Erythroblast (primary cell): Measurements from ENCODE around the gene CTIF.

ENCODE experiments used
- DNase-seq, 2 experiments: peaks; one replicate each; lab custom pipeline; 2025; lab: John Stamatoyannopoulos, UW
- GATA1 ChIP-seq: IDR thresholded peaks from 2 replicates; pipeline ENCODE4 v1.6.1; 2011; ENCODE audit warnings: low read depth, mild to moderate bottlenecking, control low read depth, low read length, moderate library complexity
- POLR2A ChIP-seq: IDR thresholded peaks from 2 replicates; pipeline ENCODE4 v1.6.1; 2011; ENCODE audit warnings: mild to moderate bottlenecking, low read length

CTIF gene

GRCh38 chr18:48855422-48856377 is 316.9 kb downstream of the CTIF start:
- TF ChIP-seq POLR2A (no peak), GATA1 (no peak)
- no peak for DNase-seq

DNA sequence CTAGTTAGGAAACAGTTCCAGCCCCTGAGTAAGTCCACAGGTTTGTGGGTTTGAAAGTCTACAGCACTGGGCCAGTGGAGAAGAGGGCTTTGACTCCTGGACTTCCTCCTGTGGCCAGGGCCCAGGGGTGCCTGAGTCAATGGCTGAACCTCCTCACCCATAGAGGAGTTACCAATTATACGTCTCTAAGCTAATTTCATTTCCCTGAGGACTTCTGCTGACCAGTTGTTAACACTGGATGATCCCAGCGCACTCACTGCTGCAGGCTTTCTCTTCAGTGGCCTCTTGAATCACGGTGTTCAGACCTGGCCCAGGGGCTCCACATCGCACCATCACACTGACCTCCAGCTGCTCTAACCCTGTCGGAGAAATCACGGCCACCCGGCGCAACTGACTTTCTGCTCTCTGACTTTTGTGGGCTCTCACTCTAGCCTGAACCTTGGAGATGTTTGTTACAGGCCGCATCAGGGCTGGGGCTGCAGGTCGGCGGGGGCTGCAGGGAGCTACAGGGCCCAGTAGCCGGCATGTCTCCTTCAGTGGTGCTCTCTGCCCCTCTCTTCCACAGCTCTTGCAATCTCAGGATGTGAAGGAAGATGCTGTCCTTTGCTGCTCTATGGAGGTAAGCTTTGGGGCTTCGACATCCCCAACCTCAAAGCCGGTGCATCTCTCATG is 318.3 kb downstream of the CTIF start:
- no peak for TF ChIP-seq POLR2A
- TF ChIP-seq GATA1: no peak
- no peak for DNase-seq

GRCh38 chr18:48858676-48859075 is 319.8 kb downstream of the CTIF start:
- no peak for DNase-seq
- no peak for TF ChIP-seq GATA1
- TF ChIP-seq POLR2A: no peak

DNA sequence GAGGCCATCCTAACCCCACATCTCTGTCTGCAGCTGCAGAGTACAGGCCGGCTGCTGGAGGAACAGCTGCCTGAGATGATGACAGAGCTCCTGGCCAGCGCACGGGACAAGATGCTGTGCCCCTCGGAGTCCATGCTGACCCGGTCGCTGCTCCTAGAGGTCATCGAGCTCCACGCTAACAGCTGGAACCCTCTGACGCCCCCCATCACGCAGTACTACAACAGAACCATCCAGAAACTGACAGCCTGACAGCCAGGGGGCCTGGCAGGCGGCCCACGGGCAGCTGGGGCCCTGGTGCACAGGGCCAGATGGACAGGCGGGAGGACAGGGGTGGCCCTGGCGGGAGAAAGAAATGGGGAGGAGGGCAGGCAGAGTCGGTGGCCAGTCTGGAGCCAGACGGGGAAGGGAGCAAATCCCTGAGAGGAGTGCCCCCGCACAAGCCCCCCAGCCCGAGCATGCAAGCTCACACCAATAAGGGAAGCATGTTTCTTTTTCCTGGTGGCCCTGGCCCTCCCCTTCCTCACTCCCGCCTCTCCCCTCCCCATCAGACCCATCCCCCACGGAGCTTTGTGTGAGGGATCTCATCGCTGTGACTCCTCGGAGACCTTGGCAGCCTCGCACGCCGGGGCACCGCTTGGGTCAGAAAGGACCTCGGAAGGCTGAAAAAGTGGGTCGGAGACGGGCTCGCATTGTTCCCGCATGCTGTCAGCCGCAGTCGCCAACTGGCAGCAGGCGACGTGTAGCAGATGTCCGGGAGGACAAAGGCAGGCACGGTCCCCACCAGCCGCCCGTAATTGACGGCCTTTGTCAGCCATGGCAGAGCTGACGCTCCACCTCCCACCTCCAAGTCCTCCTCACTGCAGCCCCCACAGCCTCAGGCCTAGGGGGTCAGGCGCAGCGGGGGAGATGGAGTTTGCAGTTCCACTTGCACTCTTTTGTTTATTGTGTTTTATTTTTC is 320.8 kb downstream of the CTIF start:
- no peak for TF ChIP-seq POLR2A
- TF ChIP-seq GATA1: no peak
- no peak for DNase-seq

DNA sequence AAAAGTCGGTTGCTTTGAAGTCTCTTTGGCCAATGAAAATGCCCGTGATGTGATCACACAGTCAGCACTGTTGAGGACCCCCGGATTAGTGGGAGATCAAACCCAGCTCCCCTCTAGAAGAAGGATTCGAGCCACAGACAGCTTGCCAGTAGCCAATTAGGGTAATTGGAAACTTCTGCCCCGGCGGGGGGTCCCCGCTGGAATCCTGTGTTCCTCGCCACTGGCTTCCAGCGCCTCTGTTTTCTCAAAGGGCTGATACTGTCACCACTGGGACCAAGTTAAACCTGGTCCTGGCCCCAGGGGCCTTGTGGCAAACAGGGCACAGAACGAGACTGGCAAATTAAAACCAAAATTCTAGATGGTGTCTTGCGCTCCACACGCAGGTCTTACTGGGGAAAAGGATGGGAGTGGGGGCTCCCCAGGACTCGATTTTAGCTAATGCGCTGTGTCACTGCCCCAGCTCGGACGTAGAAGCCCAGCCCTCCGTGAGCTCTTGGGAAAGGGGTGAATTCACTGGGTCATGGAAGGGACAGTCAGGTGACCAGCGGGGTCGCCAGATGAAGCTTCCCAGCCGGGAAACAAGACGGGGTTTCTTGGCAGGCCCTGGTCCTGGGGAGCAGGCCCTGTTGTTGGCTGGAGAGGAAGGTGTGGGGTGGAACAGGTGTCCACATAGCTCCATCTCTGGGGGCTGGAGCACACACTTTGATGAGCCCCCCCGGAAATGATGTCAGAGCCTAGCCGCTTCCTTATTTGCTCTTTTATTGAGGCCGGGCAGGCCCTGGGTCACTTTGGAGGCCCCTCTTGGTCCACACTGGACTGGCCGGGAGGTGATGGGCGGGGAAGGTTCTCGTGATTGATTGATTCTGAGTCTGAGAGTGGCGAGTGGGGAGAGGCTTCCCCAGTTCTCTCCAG is 321.7 kb downstream of the CTIF start:
- TF ChIP-seq POLR2A (no peak), GATA1 (no peak)
- no peak for DNase-seq

GRCh38 chr18:48861181-48861708 is 322.4 kb downstream of the CTIF start:
- no peak for DNase-seq
- TF ChIP-seq GATA1 (no peak), POLR2A (no peak)

DNA sequence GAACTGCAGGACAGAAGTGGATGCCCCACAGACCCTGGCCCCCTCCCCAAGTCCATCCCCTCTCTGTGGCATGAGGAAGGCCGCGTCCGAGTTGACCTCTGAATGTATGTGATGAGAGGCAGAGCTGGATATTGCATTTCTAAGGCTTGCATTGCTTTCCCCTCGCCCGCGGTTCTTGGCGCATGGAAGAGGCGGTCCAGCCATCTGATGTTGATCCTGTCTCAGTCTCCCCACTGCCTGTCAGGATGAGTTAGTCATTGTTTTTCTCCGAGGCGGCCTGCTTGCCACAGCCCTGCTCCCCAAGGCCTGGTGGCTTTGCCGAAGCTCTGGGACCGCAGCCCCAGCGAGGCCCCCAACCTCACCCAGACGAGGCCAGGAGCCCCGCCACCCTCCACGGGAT is 323.3 kb downstream of the CTIF start:
- DNase-seq: no peak
- no peak for TF ChIP-seq GATA1
- TF ChIP-seq POLR2A: no peak

GRCh38 chr18:48862678-48863270 is 323.9 kb downstream of the CTIF start:
- no peak for TF ChIP-seq GATA1
- TF ChIP-seq POLR2A: no peak
- DNase-seq: no peak

- TF ChIP-seq GATA1 (no peak), POLR2A (no peak)
These were observed 324.7 kb downstream of the CTIF start for GRCh38 chr18:48863432-48864065.

DNA sequence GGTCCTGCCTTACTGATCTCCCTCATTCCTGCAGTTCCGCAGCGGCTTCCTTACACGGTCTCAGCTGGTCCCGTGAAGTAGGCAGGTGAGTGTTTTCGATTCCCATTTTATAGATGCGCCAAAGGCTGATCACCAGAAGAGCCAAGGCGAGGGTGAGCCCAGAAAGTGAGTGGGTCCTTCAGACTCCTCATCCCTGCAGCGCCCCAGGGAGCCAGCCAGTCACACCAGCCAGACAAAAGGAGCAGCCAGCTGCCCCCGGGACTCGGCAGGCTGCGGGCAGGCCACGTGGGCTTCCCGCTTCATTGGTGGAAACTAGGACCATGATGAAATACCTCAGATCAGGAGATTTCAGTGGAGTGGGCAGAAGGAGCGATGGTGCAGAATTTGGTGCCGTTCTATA is 326.0 kb downstream of the CTIF start:
- TF ChIP-seq GATA1: no peak
- TF ChIP-seq POLR2A: no peak
- DNase-seq: no peak

More at GRCh38 chr18:48863432-48864065, 324.7 kb downstream of the CTIF start:
- no peak for DNase-seq

GRCh38 chr18:48866028-48866733 is 327.4 kb downstream of the CTIF start:
- no peak for TF ChIP-seq GATA1
- TF ChIP-seq POLR2A: no peak
- no peak for DNase-seq
